HCT116 (cell line): ENCODE results near the gene RUNX2. TPM values are rescaled to one million over a fixed set of nuclear protein-coding genes. Genes with fewer than 3 reads are reported as not detected.

Source experiments
- ATAC-seq: fragments of 200-7000 bp; cut with Tn5 transposase; 2 replicates; pipeline ENCODE4 v1.9.1; 2020; ENCODE audit warnings: mild to moderate bottlenecking, moderate library complexity
- BruUV-seq: library from RNA; stranded (reverse); fragments of 400-500 nt; replicated peaks from 2 replicates; lab custom pipeline; 2021; lab: Mats Ljungman, UMichigan
- CTCF ChIA-PET: fragments of 300-600 bp; sonication (Branson Sonifier 250); formaldehyde crosslinking; loops from one replicate; lab custom pipeline; 2021; ENCODE audit warnings: antibody characterized with exemption; lab: Charles Lee
- POLR2A ChIA-PET: fragments of 300-600, 350-600 bp; sonication (Branson Sonifier 250); formaldehyde crosslinking; loops from one replicate; lab custom pipeline; 2021; ENCODE audit warnings: antibody characterized with exemption; lab: Charles Lee
- RAD21 ChIA-PET, 2 experiments: fragments of 300-600 bp; sonication (Branson Sonifier 250); formaldehyde crosslinking; loops; one replicate each; lab custom pipeline; 2023; ENCODE audit warnings: low total read pairs in 2 of 2; ENCODE audit not compliant: uncharacterized antibody in 2 of 2, unreplicated experiment in 2 of 2, low non-redundant PET in 1 of 2; lab: Charles Lee
- DNase-seq: peaks from one replicate; pipeline ENCODE4 v3.0.0-alpha.2; 2010; ENCODE audit warnings: low read depth, low spot score
- H2AFZ ChIP-seq: fragments of 200-600 bp; shearing (Covaris generic), sonication (generic); 2 replicates; pipeline ENCODE4 v1.6.1; 2017; ENCODE audit warnings: low read depth, mixed run types, mixed read lengths, antibody characterized with exemption, low read length; ENCODE audit not compliant: poor library complexity, severe bottlenecking
- H3K27ac ChIP-seq: 2 replicates; pipeline ENCODE4 v1.5.1; 2012; ENCODE audit warnings: low read depth, low read length
- H3K27me3 ChIP-seq: fragments of 200-600 bp; sonication (generic); 2 replicates; pipeline ENCODE4 v1.6.1; 2016; ENCODE audit warnings: mixed run types, low read length, mixed read lengths; ENCODE audit not compliant: insufficient read depth
- H3K36me3 ChIP-seq, 2 experiments: fragments of 200-500 bp in 1 of 2; fragments of 200-600 bp in 1 of 2; sonication (Bioruptor generic) in 1 of 2; sonication (generic) in 1 of 2; 2 replicates each; pipeline versions ENCODE4 v1.5.1 to v1.6.1; 2014 to 2016; ENCODE audit warnings: low read length in 2 of 2, inconsistent platforms in 1 of 2, mixed read lengths in 1 of 2, mixed run types in 1 of 2; ENCODE audit not compliant: insufficient read depth in 2 of 2, control insufficient read depth in 1 of 2
- H3K4me1 ChIP-seq, 2 experiments: fragments of 200-600 bp in 1 of 2; sonication (generic) in 1 of 2; 2 replicates each; pipeline versions ENCODE4 v1.5.1 to v1.6.1; 2012 to 2017; ENCODE audit warnings: low read length in 2 of 2, inconsistent platforms in 1 of 2, mild to moderate bottlenecking in 1 of 2, mixed read lengths in 1 of 2, mixed run types in 1 of 2, moderate library complexity in 1 of 2; ENCODE audit not compliant: insufficient read depth in 2 of 2, control insufficient read depth in 1 of 2
- H3K4me2 ChIP-seq: fragments of 200-600 bp; sonication (generic); 2 replicates; pipeline ENCODE4 v1.6.1; 2017; ENCODE audit warnings: mixed run types, low read length, mixed read lengths
- H3K4me3 ChIP-seq, 2 experiments: fragments of 200-600 bp in 1 of 2; sonication (generic) in 1 of 2; replicated peaks in 1 of 2; 2 replicates each; pipeline ENCODE4 v1.5.1; 2011 to 2016; ENCODE audit warnings: low read length in 2 of 2, control low read depth in 1 of 2, low read depth in 1 of 2, mild to moderate bottlenecking in 1 of 2, mixed read lengths in 1 of 2, mixed run types in 1 of 2
- H3K79me2 ChIP-seq: fragments of 200-600 bp; sonication (generic); 2 replicates; pipeline ENCODE4 v1.6.1; 2017; ENCODE audit warnings: mild to moderate bottlenecking, mixed run types, low read length, moderate library complexity, mixed read lengths; ENCODE audit not compliant: insufficient read depth
- H3K9ac ChIP-seq: fragments of 200-600 bp; sonication (generic); 2 replicates; pipeline ENCODE4 v1.6.1; 2016; ENCODE audit warnings: low read length, mixed read lengths
- H3K9me2 ChIP-seq: fragments of 200-600 bp; sonication (generic), shearing (Covaris generic); 2 replicates; pipeline ENCODE4 v1.6.1; 2017; ENCODE audit warnings: mixed run types, mild to moderate bottlenecking, moderate library complexity; ENCODE audit not compliant: insufficient read depth
- H3K9me3 ChIP-seq, 2 experiments: fragments of 200-500 bp in 1 of 2; fragments of 200-600 bp in 1 of 2; sonication (Bioruptor generic) in 1 of 2; sonication (generic) in 1 of 2; 2 replicates each; pipeline ENCODE4 v1.6.1; 2014 to 2017; ENCODE audit warnings: low read length in 2 of 2, mixed read lengths in 2 of 2, inconsistent platforms in 1 of 2, low read depth in 1 of 2, mild to moderate bottlenecking in 1 of 2, mixed run types in 1 of 2, moderate library complexity in 1 of 2; ENCODE audit not compliant: control insufficient read depth in 1 of 2, insufficient read depth in 1 of 2
- H4K20me1 ChIP-seq: fragments of 200-600 bp; sonication (generic), shearing (Covaris generic); 2 replicates; pipeline ENCODE4 v1.6.1; 2017; ENCODE audit warnings: mixed run types, mild to moderate bottlenecking, moderate library complexity; ENCODE audit not compliant: insufficient read depth
- CBX3 ChIP-seq: IDR thresholded peaks from 2 replicates; pipeline ENCODE4 v1.6.1; 2012; ENCODE audit warnings: low read depth
- CEBPB ChIP-seq: IDR thresholded peaks from 2 replicates; pipeline ENCODE4 v1.6.1; 2012; ENCODE audit warnings: low read depth
- CTCF ChIP-seq, 3 experiments: fragments of 200-600 bp in 1 of 3; sonication (generic) in 1 of 3; IDR thresholded peaks in 2 of 3; conservative IDR thresholded peaks in 1 of 3; 2 replicates each; pipeline ENCODE4 v1.5.1; 2012 to 2017; ENCODE audit warnings: low read depth in 2 of 3, low read length in 2 of 3, antibody characterized with exemption in 1 of 3, borderline replicate concordance in 1 of 3, control low read depth in 1 of 3, mild to moderate bottlenecking in 1 of 3, mixed read lengths in 1 of 3, mixed run types in 1 of 3, moderate library complexity in 1 of 3; ENCODE audit not compliant: insufficient read depth in 1 of 3
- EZH2 ChIP-seq: fragments of 200-600 bp; sonication (generic); IDR thresholded peaks from 2 replicates; pipeline ENCODE4 v1.6.1; 2017; ENCODE audit warnings: antibody characterized with exemption, mixed run types
- EZH2phosphoT487 ChIP-seq: fragments of 200-600 bp; IDR thresholded peaks from 2 replicates; pipeline ENCODE4 v1.6.1; 2018; ENCODE audit warnings: antibody characterized with exemption, borderline replicate concordance
- JUND ChIP-seq: IDR thresholded peaks from 2 replicates; pipeline ENCODE4 v1.6.1; 2012
- POLR2A ChIP-seq: IDR thresholded peaks from 2 replicates; pipeline ENCODE4 v1.7.0; 2011; ENCODE audit warnings: borderline replicate concordance; ENCODE audit not compliant: insufficient read depth, insufficient read length; ENCODE audit errors: extremely low read depth
- RAD21 ChIP-seq: IDR thresholded peaks from 2 replicates; pipeline ENCODE4 v1.6.1; 2012; ENCODE audit warnings: low read depth, mild to moderate bottlenecking
- SRF ChIP-seq: IDR thresholded peaks from 2 replicates; pipeline ENCODE4 v1.6.1; 2012; ENCODE audit warnings: low read depth
- TCF7L2 ChIP-seq: IDR thresholded peaks from 2 replicates; pipeline ENCODE4 v1.7.0; 2011; ENCODE audit warnings: borderline replicate concordance, inconsistent platforms; ENCODE audit not compliant: insufficient read depth, insufficient read length; ENCODE audit errors: extremely low read depth
- YY1 ChIP-seq: IDR thresholded peaks from 2 replicates; pipeline ENCODE4 v1.6.1; 2011; ENCODE audit warnings: low read length, low read depth, moderate library complexity, mild to moderate bottlenecking; ENCODE audit not compliant: insufficient replicate concordance; ENCODE audit errors: extremely low read depth
- ZBTB33 ChIP-seq: IDR thresholded peaks from 2 replicates; pipeline ENCODE4 v1.6.1; 2011; ENCODE audit warnings: mild to moderate bottlenecking, low read length, moderate library complexity; ENCODE audit not compliant: insufficient replicate concordance; ENCODE audit errors: extremely low read depth
- ZNF274 ChIP-seq: fragments of 200-500 bp; sonication (Bioruptor generic); IDR thresholded peaks from 2 replicates; pipeline ENCODE4 v1.6.1; 2014; ENCODE audit warnings: mild to moderate bottlenecking, low read depth, low read length, inconsistent platforms
- intact Hi-C: fragments of 100-400 bp; cut with micrococcal nuclease; formaldehyde crosslinking; loops from 2 replicates; pipeline ENCODE4 v1.10.0; 2022
- total RNA-seq: library from RNA; stranded (reverse); gene quantifications from one replicate; pipeline ENCODE4 v1.2.1, GENCODE V29; 2021; ENCODE audit not compliant: unreplicated experiment

The RUNX2 gene
- total RNA-seq, 1 experiment from 2014 or later = 1.1 TPM

GRCh38 chr6:45577836-45578504, 249.8 kb downstream of the RUNX2 start:
- TF ChIP-seq EZH2phosphoT487 (no peak), ZNF274 (no peak), CBX3 (no peak), CTCF (IDR thresholded peaks at IDR 0.05 in 2 of 3, conservative IDR thresholded peaks at IDR 0.05 in 1 of 3; ENCODE audit: borderline replicate concordance in 1 of 3, insufficient read depth in 1 of 3, low read depth in 2 of 3, low read length in 2 of 3) (no peak), ZBTB33 (no peak), TCF7L2 (no peak), CEBPB (no peak), POLR2A (no peak), EZH2 (no peak), YY1 (no peak), RAD21 (no peak), JUND (no peak), SRF (no peak)
- BruUV-seq = no TSS peak
- Histone ChIP-seq H4K20me1 (no peaks in the 10 kb centered on the region), H3K27ac (no peak overlapping the region), H3K4me3 (no peak overlapping the region), H3K36me3 (no peaks in the 10 kb centered on the region), H3K9ac (no peak overlapping the region), H3K9me2 (no peaks in the 10 kb centered on the region), H3K9me3 (no peaks in the 10 kb centered on the region), H3K79me2 (no peaks in the 10 kb centered on the region), H2AFZ (no peak overlapping the region), H3K27me3 (no peaks in the 10 kb centered on the region), H3K4me1 (no peaks in the 10 kb centered on the region), H3K4me2 (no peak overlapping the region)
- no peak for ATAC-seq
- intact Hi-C loops = no loop called here
- RAD21 ChIA-PET = no interaction called here
- POLR2A ChIA-PET = no interaction called here
- CTCF ChIA-PET = no interaction called here
- DNase-seq = no peak
